Measurements from ENCODE around the gene FOLR1. TPM values are rescaled to one million over a fixed set of nuclear protein-coding genes. Genes with fewer than 3 reads are reported as not detected.
"Not testable (repeated sequence)": the region's sequence is repeated elsewhere in the genome, so short reads cannot be mapped to it uniquely, and the experiment has no call there.

FOLR1 gene
- total RNA-seq, 2 donors from 2014 or later: not detected

DNA sequence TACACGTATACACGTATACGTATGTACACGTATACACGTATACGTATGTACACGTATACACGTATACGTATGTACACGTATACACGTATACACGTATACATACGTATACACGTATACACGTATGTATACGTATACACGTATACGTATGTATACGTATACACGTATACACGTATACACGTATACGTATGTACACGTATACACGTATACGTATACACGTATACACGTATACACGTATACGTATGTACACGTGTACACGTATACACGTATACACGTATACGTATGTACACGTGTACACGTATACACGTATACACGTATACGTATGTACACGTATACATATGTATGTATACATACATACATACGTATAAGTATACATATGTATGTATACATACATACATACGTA, 9.5 kb downstream of the FOLR1 start:
- H3K36me3 Mint-ChIP-seq; H3K4me1 Mint-ChIP-seq (ENCODE audit: low read depth in 2 of 2); H3K27ac Mint-ChIP-seq; H3K4me3 Mint-ChIP-seq; ATAC-seq; H3K27me3 Mint-ChIP-seq; H3K9me3 Mint-ChIP-seq; DNase-seq (ENCODE audit: low spot score): not testable (repeated sequence)

DNA sequence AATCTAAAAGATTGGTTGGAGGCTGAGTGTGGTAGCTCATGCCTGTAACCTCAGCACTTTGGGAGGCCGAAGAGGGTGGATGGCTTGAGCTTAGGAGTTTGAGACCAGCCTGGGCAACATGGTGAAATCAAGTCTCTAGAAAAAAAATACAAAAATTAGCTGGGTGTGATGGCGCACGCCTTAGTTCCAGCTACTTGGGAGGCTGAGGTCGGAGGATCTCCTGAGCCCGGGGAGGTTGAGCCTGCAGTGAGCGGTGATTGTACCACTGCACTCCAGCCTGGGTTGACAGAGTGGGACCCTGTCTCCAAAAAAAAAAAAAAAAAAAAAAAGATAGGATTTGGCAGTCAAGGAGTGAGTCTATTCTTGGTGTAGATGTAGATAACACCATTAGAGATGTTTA, 10.6 kb downstream of the FOLR1 start:
- no peak overlapping the region for H3K27ac Mint-ChIP-seq
- H3K4me1 Mint-ChIP-seq (ENCODE audit: low read depth in 2 of 2): no peaks in the 10 kb centered on the region
- DNase-seq (ENCODE audit: low spot score) (no peak), ATAC-seq (no peak)
- no peak overlapping the region for H3K4me3 Mint-ChIP-seq
- H3K36me3 Mint-ChIP-seq: no peaks in the 10 kb centered on the region
- no peaks in the 10 kb centered on the region for H3K27me3 Mint-ChIP-seq
- H3K9me3 Mint-ChIP-seq: no peaks in the 10 kb centered on the region

DNA sequence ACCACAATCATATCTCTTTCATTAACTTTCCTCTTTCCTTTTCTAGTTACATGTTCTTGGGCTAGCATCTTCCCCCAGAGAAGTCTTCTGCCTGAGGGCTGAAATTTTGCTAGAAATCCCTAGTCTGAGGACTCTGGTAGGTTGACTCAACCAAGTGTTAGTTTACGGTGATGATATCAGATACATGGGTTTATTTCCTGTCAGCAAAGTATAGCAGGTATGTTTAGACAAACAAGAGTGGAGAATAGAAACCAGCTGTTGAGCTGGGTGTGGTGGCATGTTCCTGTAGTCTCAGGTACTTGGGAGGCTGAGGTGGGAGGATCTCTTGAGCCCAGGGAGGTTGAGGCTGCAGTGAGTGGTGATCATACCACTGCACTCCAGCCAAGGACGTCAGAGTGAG, 11.2 kb downstream of the FOLR1 start:
- Mint-ChIP-seq H3K27me3 (no peaks in the 10 kb centered on the region), H3K4me1 (ENCODE audit: low read depth in 2 of 2) (no peaks in the 10 kb centered on the region), H3K4me3 (no peak overlapping the region), H3K9me3 (no peaks in the 10 kb centered on the region), H3K36me3 (no peaks in the 10 kb centered on the region), H3K27ac (no peak overlapping the region)
- DNase-seq (ENCODE audit: low spot score): no peak
- no peak for ATAC-seq

DNA sequence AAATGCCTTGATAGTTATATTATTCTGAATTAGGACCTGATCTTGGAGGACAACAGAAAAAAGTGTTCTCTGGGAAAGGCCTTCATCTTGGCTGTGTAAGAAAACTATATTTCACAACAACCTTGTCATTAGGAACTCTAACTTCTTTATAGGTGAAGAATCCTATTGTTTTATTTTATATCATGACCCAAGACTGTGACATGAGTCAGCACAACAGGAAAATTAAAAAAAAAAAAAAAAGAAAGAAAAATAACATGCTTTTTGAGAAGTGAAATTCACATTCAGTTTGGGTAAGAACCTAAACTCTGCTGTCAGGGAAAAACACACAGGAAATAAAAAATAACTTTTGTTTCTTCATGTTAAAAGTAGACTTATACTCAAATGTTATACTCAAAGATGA, 12.9 kb downstream of the FOLR1 start:
- peaks cover 6% of the 10 kb centered on the region for H3K9me3 Mint-ChIP-seq
- no peaks in the 10 kb centered on the region for H3K4me1 Mint-ChIP-seq (ENCODE audit: low read depth in 2 of 2)
- peaks cover 9% of the 10 kb centered on the region for H3K36me3 Mint-ChIP-seq
- no peak overlapping the region for H3K27ac Mint-ChIP-seq
- H3K4me3 Mint-ChIP-seq: no peak overlapping the region
- ATAC-seq: no peak
- DNase-seq (ENCODE audit: low spot score): no peak
- H3K27me3 Mint-ChIP-seq: peaks cover 0 to 8% of the 10 kb centered on the region in 2 donors

DNA sequence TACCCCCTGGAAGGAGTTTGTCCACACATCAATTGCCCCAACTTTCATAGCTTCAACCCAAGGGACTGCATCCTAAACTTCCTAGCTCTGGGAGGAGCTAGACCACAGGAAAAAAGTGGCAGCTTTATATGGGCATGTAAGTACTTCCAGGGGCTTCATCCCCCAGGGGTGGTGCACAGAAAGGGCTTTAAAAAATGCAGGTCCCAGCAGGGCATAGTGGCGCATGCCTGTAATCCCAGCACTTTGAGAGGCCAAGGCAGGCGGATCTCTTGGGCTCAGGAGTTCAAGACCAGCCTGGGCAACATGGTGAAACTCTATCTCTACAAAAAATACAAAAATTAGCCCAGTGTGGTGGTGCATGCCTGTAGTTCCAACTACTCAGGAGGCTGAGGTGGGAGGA, 14.9 kb downstream of the FOLR1 start:
- ATAC-seq; H3K9me3 Mint-ChIP-seq; H3K4me3 Mint-ChIP-seq; H3K27ac Mint-ChIP-seq; H3K27me3 Mint-ChIP-seq; DNase-seq (ENCODE audit: low spot score); H3K4me1 Mint-ChIP-seq (ENCODE audit: low read depth in 2 of 2): not testable (repeated sequence)
- H3K36me3 Mint-ChIP-seq: peaks cover 11% of the 10 kb centered on the region

DNA sequence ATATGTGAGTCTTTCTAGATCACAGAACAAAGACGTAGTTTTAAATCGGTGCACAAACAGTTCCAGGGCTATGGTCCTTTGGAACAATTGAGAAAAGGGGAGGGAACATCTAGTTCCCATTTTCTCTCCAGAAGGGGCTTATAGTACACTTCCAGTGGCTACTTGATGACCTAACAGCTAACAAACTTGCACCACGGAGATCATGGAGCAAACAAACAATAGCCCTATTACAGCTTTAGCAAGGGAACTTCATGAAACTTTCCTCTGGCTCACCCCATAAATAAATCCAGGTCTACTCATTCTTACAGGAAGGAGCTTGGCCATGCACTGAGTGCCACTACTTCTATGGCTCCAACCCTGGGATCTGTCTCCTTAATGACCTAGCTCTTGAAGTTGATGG, 16.3 kb downstream of the FOLR1 start:
- H3K4me1 Mint-ChIP-seq (ENCODE audit: low read depth in 2 of 2): no peaks in the 10 kb centered on the region

DNA sequence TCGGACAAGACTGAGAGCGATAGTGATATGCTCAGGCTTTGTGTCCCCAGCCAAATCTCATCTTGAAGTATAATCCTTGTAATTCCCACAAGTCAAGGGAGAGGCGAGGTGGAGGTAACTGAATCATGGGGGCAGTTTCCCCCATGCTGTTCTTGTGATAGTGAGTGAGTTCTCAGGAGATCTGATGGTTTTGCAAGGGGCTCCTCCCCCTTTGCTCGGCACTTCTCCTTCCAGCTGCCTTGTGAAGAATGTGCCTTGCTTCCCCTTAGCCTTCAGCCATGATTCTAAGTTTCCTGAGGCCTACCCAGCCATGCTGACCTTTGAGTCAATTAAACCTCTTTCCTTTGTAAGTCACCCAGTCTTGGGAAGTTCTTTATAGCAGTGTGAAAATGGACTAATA, 17.2 kb downstream of the FOLR1 start:
- Mint-ChIP-seq H3K9me3 (peaks cover 6% of the 10 kb centered on the region), H3K36me3 (peaks cover 11% of the 10 kb centered on the region), H3K27ac (no peak overlapping the region), H3K27me3 (peaks cover 0 to 16% of the 10 kb centered on the region in 2 donors), H3K4me1 (ENCODE audit: low read depth in 2 of 2) (no peaks in the 10 kb centered on the region), H3K4me3 (no peak overlapping the region)
- DNase-seq (ENCODE audit: low spot score) (no peak), ATAC-seq (no peak)

More for the DNA sequence above, 16.3 kb downstream of the FOLR1 start:
- no peak for DNase-seq (ENCODE audit: low spot score)
- no peak for ATAC-seq
- Mint-ChIP-seq H3K36me3 (peaks cover 11% of the 10 kb centered on the region), H3K4me3 (no peak overlapping the region), H3K27ac (no peak overlapping the region), H3K27me3 (peaks cover 0 to 14% of the 10 kb centered on the region in 2 donors), H3K9me3 (peaks cover 6% of the 10 kb centered on the region)

DNA sequence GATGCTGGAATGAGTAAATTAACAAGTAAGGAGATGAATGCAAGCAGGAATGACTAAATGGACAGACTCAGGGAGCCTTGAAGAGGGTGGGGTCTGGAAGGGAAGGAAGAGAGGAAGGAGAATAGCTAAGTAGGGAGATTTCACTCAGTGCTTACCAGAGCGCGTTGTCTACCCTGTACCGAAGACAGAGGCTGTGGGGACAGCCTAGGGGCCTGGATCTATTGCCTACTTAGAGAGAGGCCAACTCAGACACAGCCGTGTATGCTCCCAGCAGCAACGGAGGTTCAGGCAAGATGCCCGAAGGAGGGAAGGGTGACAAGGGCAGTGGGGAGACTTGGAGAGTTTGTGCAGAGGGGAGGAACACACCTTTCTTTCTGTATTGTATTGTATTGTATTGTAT, 24.7 kb downstream of the FOLR1 start, which contains the start of gene FOLR2:
FOLR2 (plus strand) TSS at position 157 of the 400 bp plus-strand sequence. CDS start 1,791 bp downstream, outside the sequence.
- Mint-ChIP-seq H3K36me3 (no peaks in the 10 kb centered on the region), H3K27me3 (peaks cover 8 to 16% of the 10 kb centered on the region in 2 donors), H3K9me3 (no peaks in the 10 kb centered on the region), H3K4me1 (ENCODE audit: low read depth in 2 of 2) (peaks cover 11 to 15% of the 10 kb centered on the region in 2 donors), H3K4me3 (no peak within 1 kb of the TSS), H3K27ac (no peak within 1 kb of the TSS)
- ATAC-seq (no peak), DNase-seq (ENCODE audit: low spot score) (no peak)

DNA sequence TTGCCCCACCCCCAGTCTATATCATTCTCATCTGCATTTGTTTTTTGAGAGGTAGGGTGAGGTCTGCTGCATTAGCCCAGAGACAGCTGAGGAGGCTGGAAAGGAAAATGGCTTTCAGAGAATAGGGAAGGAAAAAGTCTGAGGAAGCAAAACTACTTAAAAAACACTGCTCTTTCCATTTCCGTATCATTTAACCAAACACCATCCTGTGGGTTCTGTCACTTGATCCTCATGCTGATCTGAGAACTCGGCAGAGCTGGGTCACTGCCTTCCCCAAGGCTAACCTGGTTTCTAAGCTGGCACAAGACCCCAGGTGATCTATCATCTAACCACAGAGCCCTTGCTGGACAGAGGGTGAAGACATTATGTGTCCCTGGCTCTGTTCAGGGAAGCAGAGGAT, 25.9 kb downstream of the FOLR1 start:
- H3K4me1 Mint-ChIP-seq (ENCODE audit: low read depth in 2 of 2): peaks cover 19% of the 10 kb centered on the region in 2 donors
- no peaks in the 10 kb centered on the region for H3K9me3 Mint-ChIP-seq
- H3K36me3 Mint-ChIP-seq: no peaks in the 10 kb centered on the region
- ATAC-seq (no peak), DNase-seq (ENCODE audit: low spot score) (peak; percentile 32)
- no peak overlapping the region for H3K27ac Mint-ChIP-seq
- no peak overlapping the region for H3K4me3 Mint-ChIP-seq
- H3K27me3 Mint-ChIP-seq: peaks cover 8 to 16% of the 10 kb centered on the region in 2 donors

DNA sequence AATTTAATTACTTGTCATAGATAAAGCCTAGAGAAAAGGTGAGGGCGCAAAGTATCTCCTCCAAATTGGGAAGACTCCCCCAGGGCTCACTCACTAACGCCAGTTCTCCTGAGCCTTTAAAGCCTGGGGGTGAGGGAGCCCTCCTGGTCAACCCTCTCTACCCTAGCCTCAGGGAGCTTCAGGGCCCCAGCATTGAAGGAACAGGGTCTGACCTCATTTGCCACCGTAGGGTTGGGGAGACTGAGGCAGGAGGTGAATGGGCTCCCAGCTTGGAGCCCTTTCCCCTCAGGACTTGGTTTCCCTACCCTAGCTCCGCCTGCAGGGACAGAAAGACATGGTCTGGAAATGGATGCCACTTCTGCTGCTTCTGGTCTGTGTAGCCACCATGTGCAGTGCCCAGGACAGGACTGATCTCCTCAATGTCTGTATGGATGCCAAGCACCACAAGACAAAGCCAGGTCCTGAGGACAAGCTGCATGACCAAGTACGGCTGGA, 26.4 kb downstream of the FOLR1 start:
- DNase-seq (ENCODE audit: low spot score): no peak
- Mint-ChIP-seq H3K27me3 (peaks cover 8 to 11% of the 10 kb centered on the region in 2 donors), H3K9me3 (no peaks in the 10 kb centered on the region), H3K27ac (no peak overlapping the region), H3K36me3 (no peaks in the 10 kb centered on the region), H3K4me3 (no peak overlapping the region), H3K4me1 (ENCODE audit: low read depth in 2 of 2) (peaks cover 19 to 22% of the 10 kb centered on the region in 2 donors)
- no peak for ATAC-seq

DNA sequence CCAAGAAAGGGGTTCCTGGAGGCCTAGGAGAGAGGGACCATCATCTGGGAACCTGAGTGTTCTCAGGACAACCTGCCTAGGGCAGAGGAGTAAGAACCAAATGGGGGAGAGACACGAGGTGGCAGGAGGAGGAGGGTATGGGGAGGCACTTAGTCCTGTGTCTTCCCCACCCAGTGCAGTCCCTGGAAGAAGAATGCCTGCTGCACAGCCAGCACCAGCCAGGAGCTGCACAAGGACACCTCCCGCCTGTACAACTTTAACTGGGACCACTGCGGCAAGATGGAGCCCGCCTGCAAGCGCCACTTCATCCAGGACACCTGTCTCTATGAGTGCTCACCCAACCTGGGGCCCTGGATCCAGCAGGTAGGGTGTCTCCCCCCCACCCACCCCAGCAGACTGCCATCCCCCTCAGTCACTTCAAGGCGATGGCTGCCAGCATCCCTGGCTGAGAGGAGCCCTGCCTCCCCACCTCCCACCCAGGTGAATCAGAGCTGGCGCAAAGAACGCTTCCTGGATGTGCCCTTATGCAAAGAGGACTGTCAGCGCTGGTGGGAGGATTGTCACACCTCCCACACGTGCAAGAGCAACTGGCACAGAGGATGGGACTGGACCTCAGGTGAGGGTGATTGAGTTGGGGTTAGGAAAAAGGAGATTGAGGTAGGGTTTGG, 28.9 kb downstream of the FOLR1 start:
- Mint-ChIP-seq H3K4me1 (ENCODE audit: low read depth in 2 of 2) (peaks cover 29 to 30% of the 10 kb centered on the region in 2 donors), H3K4me3 (peak overlapping the region; percentile 49), H3K9me3 (no peaks in the 10 kb centered on the region), H3K27ac (no peak overlapping the region), H3K36me3 (no peaks in the 10 kb centered on the region), H3K27me3 (peaks cover 6 to 9% of the 10 kb centered on the region in 2 donors)
- ATAC-seq: no peak
- peak; percentile 57 for DNase-seq (ENCODE audit: low spot score)

DNA sequence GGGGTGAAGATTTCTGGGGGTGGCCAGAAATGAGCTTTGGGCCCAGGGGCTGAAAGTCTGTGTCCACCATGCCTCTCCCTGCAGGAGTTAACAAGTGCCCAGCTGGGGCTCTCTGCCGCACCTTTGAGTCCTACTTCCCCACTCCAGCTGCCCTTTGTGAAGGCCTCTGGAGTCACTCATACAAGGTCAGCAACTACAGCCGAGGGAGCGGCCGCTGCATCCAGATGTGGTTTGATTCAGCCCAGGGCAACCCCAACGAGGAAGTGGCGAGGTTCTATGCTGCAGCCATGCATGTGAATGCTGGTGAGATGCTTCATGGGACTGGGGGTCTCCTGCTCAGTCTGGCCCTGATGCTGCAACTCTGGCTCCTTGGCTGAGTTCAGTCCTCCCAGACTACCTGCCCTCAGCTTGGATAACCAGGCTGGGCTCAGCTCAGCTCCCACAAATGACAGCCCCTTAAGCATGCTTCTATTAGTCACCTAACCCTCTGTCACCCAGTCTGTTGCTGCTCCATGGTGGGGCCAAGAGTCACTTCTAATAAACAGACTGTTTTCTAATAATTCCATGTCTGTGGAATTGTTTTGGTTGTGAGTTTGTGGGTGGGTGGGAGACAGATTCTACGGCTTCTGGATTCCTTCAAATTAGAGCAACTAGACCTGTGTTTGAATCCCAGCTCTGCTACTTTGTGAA, 29.6 kb downstream of the FOLR1 start:
- H3K36me3 Mint-ChIP-seq: no peaks in the 10 kb centered on the region
- H3K9me3 Mint-ChIP-seq: no peaks in the 10 kb centered on the region
- H3K27me3 Mint-ChIP-seq: peaks cover 2 to 4% of the 10 kb centered on the region in 2 donors
- peak; percentile 59 for DNase-seq (ENCODE audit: low spot score)
- peak overlapping the region; percentile 86 to 87 for H3K27ac Mint-ChIP-seq
- H3K4me1 Mint-ChIP-seq (ENCODE audit: low read depth in 2 of 2): peaks cover 30 to 32% of the 10 kb centered on the region in 2 donors
- peak overlapping the region; percentile 49 for H3K4me3 Mint-ChIP-seq
- no peak for ATAC-seq

DNA sequence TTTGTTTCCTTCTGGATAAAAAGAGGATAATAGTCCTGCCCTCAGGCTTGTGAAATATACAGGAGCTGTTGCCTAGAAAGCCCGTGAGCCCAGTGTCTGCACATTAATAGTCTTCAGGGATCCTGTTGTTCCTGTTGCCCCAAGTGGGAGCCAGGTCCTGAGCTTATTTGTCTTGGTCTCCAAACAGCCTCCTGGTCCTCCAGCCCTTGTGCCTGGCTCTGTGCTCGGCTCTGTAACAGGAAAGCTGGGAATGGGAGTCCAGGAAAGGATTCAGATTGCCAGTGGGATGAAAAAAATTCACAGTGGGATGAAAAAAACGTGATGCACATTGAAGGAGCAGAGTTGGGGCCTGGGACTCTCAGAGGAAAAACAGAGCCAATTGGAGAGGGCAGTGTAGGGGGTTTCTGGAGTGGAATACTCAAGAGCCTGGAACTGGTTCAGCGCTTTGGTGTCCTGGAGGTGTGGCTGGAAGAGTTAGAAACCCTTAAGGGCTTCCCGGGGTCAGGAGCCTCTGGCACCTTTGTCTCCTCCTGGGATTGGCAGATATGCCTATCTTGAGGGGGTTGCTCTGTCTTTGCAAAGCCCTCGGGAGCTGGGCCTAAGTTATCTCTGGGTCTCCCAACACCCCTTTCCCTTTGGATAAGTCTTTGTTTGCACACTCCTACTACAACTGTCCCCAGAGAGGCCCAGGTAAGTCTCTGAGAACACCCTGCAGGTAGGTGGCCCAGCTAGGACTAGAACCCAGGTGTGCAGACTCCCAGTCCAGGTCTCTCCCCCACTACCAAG, 30.4 kb downstream of the FOLR1 start:
- no peaks in the 10 kb centered on the region for H3K9me3 Mint-ChIP-seq
- DNase-seq (ENCODE audit: low spot score): peak; percentile 37
- ATAC-seq: no peak
- H3K36me3 Mint-ChIP-seq: no peaks in the 10 kb centered on the region
- peak overlapping the region; percentile 83 for H3K4me3 Mint-ChIP-seq
- peaks cover 30% of the 10 kb centered on the region in 2 donors for H3K4me1 Mint-ChIP-seq (ENCODE audit: low read depth in 2 of 2)
- H3K27me3 Mint-ChIP-seq: no peaks in the 10 kb centered on the region
- peak overlapping the region; percentile 86 to 87 for H3K27ac Mint-ChIP-seq
